SK-N-MC (cell line): ENCODE measurements around the gene ASTL.

Source experiments
- EZH2 ChIP-seq: fragments of 200-600 bp; sonication (generic); IDR thresholded peaks from one replicate; pipeline ENCODE4 v1.6.1; 2017; ENCODE audit warnings: antibody characterized with exemption
- FOXP2 ChIP-seq: optimal IDR thresholded peaks from 2 replicates; pipeline ENCODE3; 2011; ENCODE audit warnings: mild to moderate bottlenecking, moderate library complexity; ENCODE audit not compliant: insufficient read depth; ENCODE audit errors: extremely low read length, control extremely low read depth
- POLR2AphosphoS5 ChIP-seq: IDR thresholded peaks from 2 replicates; pipeline ENCODE4 v1.6.1; 2012; ENCODE audit warnings: mild to moderate bottlenecking, low read depth, low read length, borderline replicate concordance

DNA sequence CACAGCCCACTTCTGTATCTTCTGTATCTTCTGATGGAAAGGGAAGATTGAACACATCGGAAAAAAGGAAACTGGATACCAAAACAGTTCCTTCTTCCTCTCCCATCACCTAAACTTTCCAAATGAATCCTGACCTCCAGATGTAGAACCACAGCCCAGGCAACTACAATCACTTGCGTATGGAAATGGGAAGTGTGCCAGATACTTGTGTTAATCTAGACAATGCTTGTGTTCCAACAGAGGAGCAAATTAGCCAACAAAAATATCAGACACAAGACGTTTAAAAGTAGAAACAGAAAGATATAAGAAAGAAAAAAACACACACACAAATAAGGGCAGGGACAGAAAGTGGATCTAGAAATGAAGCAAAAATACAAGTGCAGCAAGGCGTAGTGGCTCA, 38.4 kb upstream of the ASTL start:
- TF ChIP-seq EZH2, result no peak
- no peak for TF ChIP-seq POLR2AphosphoS5
- no peak for TF ChIP-seq FOXP2
